Neural cell (in vitro differentiated cells): ENCODE measurements around the gene CHD6. TPM values are rescaled to one million over a fixed set of nuclear protein-coding genes. Genes with fewer than 3 reads are reported as not detected.

Experiments
- H2AFZ ChIP-seq: fragments of 200-600, 300-800 bp; sonication (generic), shearing (Covaris generic); 2 replicates; pipeline ENCODE4 v1.6.0; 2014; ENCODE audit warnings: low read depth, mild to moderate bottlenecking, antibody characterized with exemption, low read length, moderate library complexity
- H3F3A ChIP-seq: fragments of 200-600 bp; shearing (Covaris generic); 2 replicates; pipeline ENCODE4 v1.6.1; 2016; ENCODE audit warnings: mild to moderate bottlenecking, moderate library complexity, mixed read lengths, antibody characterized with exemption, low read length; ENCODE audit not compliant: insufficient read depth, poor library complexity, severe bottlenecking
- H3K27ac ChIP-seq: fragments of 200-600, 300-800 bp; sonication (generic), shearing (Covaris generic); 2 replicates; pipeline ENCODE4 v1.5.1; 2014; ENCODE audit warnings: mild to moderate bottlenecking, low read length, moderate library complexity
- H3K27me3 ChIP-seq: fragments of 300-800, 200-600 bp; sonication (generic), shearing (Covaris generic); 2 replicates; pipeline ENCODE4 v1.6.0; 2014; ENCODE audit warnings: mild to moderate bottlenecking, low read depth, low read length, moderate library complexity; ENCODE audit not compliant: insufficient read depth
- H3K36me3 ChIP-seq: fragments of 300-800, 200-600 bp; sonication (generic), shearing (Covaris generic); 2 replicates; pipeline ENCODE4 v1.5.1; 2014; ENCODE audit warnings: mild to moderate bottlenecking, antibody characterized with exemption, low read length, moderate library complexity; ENCODE audit not compliant: insufficient read depth
- H3K4me2 ChIP-seq: fragments of 300-800, 200-600 bp; sonication (generic), shearing (Covaris generic); 2 replicates; pipeline ENCODE4 v1.6.0; 2014; ENCODE audit warnings: mild to moderate bottlenecking, low read length
- H3K4me3 ChIP-seq: fragments of 300-800, 200-600 bp; sonication (generic), shearing (Covaris generic); 2 replicates; pipeline ENCODE4 v1.5.1; 2014; ENCODE audit warnings: mild to moderate bottlenecking, low read length, moderate library complexity
- H3K79me2 ChIP-seq: fragments of 200-600 bp; shearing (Covaris generic); replicated peaks from 2 replicates; pipeline ENCODE4 v1.6.0; 2014; ENCODE audit warnings: mild to moderate bottlenecking, low read length, moderate library complexity; ENCODE audit not compliant: insufficient read depth
- H3K9ac ChIP-seq: fragments of 300-800, 200-600 bp; sonication (generic), shearing (Covaris generic); 2 replicates; pipeline ENCODE4 v1.6.1; 2016; ENCODE audit warnings: mild to moderate bottlenecking, low read length, mixed read lengths
- H3K9me2 ChIP-seq: fragments of 200-600 bp; shearing (Covaris generic); 2 replicates; pipeline ENCODE4 v1.6.1; 2016; ENCODE audit warnings: mild to moderate bottlenecking, low read length, mixed read lengths; ENCODE audit not compliant: insufficient read depth
- H3K9me3 ChIP-seq: fragments of 200-600, 300-800 bp; sonication (generic), shearing (Covaris generic); 2 replicates; pipeline ENCODE4 v1.6.1; 2016; ENCODE audit warnings: mild to moderate bottlenecking, mixed run types, low read length, moderate library complexity, mixed read lengths
- H4K20me1 ChIP-seq: fragments of 200-600 bp; shearing (Covaris generic); 2 replicates; pipeline ENCODE4 v1.6.1; 2016; ENCODE audit warnings: mild to moderate bottlenecking, mixed run types; ENCODE audit not compliant: insufficient read depth
- CTCF ChIP-seq: fragments of 450-650 bp; IDR thresholded peaks from 2 replicates; pipeline ENCODE4 v1.5.1; 2014; ENCODE audit warnings: antibody characterized with exemption, mild to moderate bottlenecking, moderate library complexity; ENCODE audit not compliant: poor library complexity, severe bottlenecking
- EP300 ChIP-seq: fragments of 450-650 bp; conservative IDR thresholded peaks from 2 replicates; pipeline ENCODE4 v1.6.1; 2014; ENCODE audit warnings: antibody characterized with exemption, mild to moderate bottlenecking, moderate library complexity; ENCODE audit not compliant: poor library complexity, severe bottlenecking
- EZH2 ChIP-seq: fragments of 200-600, 300-800 bp; shearing (Covaris generic), sonication (generic); IDR thresholded peaks from 2 replicates; pipeline ENCODE4 v1.6.1; 2014; ENCODE audit warnings: antibody characterized with exemption, low read length, borderline replicate concordance, mild to moderate bottlenecking; ENCODE audit not compliant: insufficient read depth, poor library complexity, severe bottlenecking
- MXI1 ChIP-seq: fragments of 450-650 bp; conservative IDR thresholded peaks from 2 replicates; pipeline ENCODE4 v1.6.1; 2014; ENCODE audit warnings: antibody characterized with exemption, mild to moderate bottlenecking; ENCODE audit not compliant: poor library complexity, severe bottlenecking
- POLR2AphosphoS5 ChIP-seq: IDR thresholded peaks from 2 replicates; pipeline ENCODE4 v1.6.1; 2012
- RAD21 ChIP-seq: fragments of 450-650 bp; conservative IDR thresholded peaks from 2 replicates; pipeline ENCODE4 v1.6.1; 2014; ENCODE audit warnings: antibody characterized with exemption, mild to moderate bottlenecking, moderate library complexity
- SMC3 ChIP-seq: fragments of 450-650 bp; conservative IDR thresholded peaks from 2 replicates; pipeline ENCODE4 v1.6.1; 2014; ENCODE audit warnings: antibody characterized with exemption, mild to moderate bottlenecking, moderate library complexity; ENCODE audit not compliant: poor library complexity
- TAF1 ChIP-seq: IDR thresholded peaks from 2 replicates; pipeline ENCODE4 v1.6.1; 2012; ENCODE audit warnings: low read depth
- polyA plus RNA-seq: library from polyadenylated mRNA; depleted of rRNA; stranded (reverse); fragments of >200 nt; gene quantifications from 2 replicates; pipeline ENCODE4 v1.2.3, GENCODE V29; 2014
- TF ChIP-seq, protein P1 (sequence below): IDR thresholded peaks from 2 replicates; pipeline ENCODE4 v1.6.1; 2012; ENCODE audit warnings: borderline replicate concordance

The CHD6 gene
- polyA plus RNA-seq, 1 donor from 2014 or later: 22.9 TPM

DNA sequence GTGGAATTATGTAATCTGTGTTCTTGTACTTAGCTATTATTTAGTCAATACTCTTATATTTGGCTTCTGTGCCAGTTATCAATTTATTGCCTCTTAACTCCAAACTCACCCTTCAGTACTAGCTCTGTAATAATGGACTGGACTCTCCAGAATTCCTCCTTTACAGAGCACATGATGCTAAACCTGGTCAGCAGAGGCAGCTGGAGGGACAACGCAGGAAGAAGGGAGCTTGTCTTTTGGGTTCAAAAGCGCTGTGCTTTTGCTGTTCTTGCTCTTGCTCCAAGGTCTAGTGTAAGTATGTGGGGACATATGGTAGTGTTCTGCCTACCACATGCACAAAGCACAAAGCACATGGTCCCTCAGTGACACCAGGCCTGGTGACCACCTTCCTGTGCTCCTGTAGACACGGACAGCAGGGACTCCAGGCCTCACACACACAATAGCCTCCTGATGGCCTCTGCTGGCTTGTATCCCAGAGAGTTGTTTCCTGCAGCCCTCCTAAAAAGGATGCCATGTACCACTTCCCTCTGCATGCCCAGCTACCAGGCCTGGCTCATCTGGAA is 46.1 kb downstream of the CHD6 start:
- Histone ChIP-seq H3K79me2 (peaks cover 83% of the 10 kb centered on the region), H3K9me3 (no peaks in the 10 kb centered on the region), H3K27me3 (no peaks in the 10 kb centered on the region), H3K36me3 (no peaks in the 10 kb centered on the region), H2AFZ (no peak overlapping the region), H3K9ac (no peak overlapping the region), H3F3A (no peaks in the 10 kb centered on the region), H4K20me1 (no peaks in the 10 kb centered on the region), H3K4me2 (no peak overlapping the region), H3K9me2 (no peaks in the 10 kb centered on the region), H3K27ac (no peak overlapping the region), H3K4me3 (no peak overlapping the region)
- TF ChIP-seq, protein P1, sequence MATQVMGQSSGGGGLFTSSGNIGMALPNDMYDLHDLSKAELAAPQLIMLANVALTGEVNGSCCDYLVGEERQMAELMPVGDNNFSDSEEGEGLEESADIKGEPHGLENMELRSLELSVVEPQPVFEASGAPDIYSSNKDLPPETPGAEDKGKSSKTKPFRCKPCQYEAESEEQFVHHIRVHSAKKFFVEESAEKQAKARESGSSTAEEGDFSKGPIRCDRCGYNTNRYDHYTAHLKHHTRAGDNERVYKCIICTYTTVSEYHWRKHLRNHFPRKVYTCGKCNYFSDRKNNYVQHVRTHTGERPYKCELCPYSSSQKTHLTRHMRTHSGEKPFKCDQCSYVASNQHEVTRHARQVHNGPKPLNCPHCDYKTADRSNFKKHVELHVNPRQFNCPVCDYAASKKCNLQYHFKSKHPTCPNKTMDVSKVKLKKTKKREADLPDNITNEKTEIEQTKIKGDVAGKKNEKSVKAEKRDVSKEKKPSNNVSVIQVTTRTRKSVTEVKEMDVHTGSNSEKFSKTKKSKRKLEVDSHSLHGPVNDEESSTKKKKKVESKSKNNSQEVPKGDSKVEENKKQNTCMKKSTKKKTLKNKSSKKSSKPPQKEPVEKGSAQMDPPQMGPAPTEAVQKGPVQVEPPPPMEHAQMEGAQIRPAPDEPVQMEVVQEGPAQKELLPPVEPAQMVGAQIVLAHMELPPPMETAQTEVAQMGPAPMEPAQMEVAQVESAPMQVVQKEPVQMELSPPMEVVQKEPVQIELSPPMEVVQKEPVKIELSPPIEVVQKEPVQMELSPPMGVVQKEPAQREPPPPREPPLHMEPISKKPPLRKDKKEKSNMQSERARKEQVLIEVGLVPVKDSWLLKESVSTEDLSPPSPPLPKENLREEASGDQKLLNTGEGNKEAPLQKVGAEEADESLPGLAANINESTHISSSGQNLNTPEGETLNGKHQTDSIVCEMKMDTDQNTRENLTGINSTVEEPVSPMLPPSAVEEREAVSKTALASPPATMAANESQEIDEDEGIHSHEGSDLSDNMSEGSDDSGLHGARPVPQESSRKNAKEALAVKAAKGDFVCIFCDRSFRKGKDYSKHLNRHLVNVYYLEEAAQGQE: no peak
- TF ChIP-seq SMC3 (no peak), EZH2 (no peak)

- peaks cover 4% of the 10 kb centered on the region for H3K36me3 ChIP-seq
- no peaks in the 10 kb centered on the region for H3K9me2 ChIP-seq
- H3F3A ChIP-seq: no peaks in the 10 kb centered on the region
- H3K27me3 ChIP-seq: no peaks in the 10 kb centered on the region
- no peak overlapping the region for H3K27ac ChIP-seq
- no peaks in the 10 kb centered on the region for H4K20me1 ChIP-seq
- no peak overlapping the region for H3K4me2 ChIP-seq
- TF ChIP-seq MXI1: no peak
- TF ChIP-seq RAD21: no peak
- TF ChIP-seq TAF1: no peak
- TF ChIP-seq, protein P1: no peak
- TF ChIP-seq POLR2AphosphoS5: no peak
- no peak for TF ChIP-seq EZH2
- TF ChIP-seq SMC3: no peak
- TF ChIP-seq EP300: no peak
- TF ChIP-seq CTCF: no peak
- no peaks in the 10 kb centered on the region for H3K9me3 ChIP-seq
- no peak overlapping the region for H3K4me3 ChIP-seq
- no peak overlapping the region for H2AFZ ChIP-seq
- peaks cover 82% of the 10 kb centered on the region for H3K79me2 ChIP-seq
- no peak overlapping the region for H3K9ac ChIP-seq
These were observed 47.2 kb downstream of the CHD6 start for GRCh38 chr20:41571006-41571405.
